Stimulated activated CD4-positive, alpha-beta T cell treated with anti-CD3 and anti-CD28 coated beads, Interleukin-2, amount 100 ng/mL, for 48 hours (primary cell): ENCODE results near the gene GPC6.

Experiments used
- DNase-seq, 2 donors: peaks; one replicate each; pipeline ENCODE4 v3.0.0-alpha.2; 2020

The GPC6 gene

DNA sequence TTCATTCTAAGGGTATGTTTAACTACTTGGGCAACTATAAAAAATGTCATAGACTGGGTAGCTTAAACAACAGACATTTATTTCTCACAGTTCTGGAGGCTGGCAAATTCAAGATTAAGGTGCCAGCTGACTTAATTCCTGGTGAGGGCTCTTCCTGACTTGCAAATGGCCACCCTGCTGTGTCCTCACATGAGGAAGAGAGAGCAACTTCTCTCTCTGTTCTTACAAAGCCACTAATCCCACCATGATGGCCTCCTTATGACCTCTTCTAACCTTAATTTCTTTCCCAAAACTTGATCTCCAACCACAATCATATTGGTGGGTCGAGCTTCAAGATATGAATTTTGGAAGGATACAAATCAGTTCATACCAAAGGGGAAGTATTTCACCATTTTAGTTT is 853.9 kb downstream of the GPC6 start:
- no peak for DNase-seq

DNA sequence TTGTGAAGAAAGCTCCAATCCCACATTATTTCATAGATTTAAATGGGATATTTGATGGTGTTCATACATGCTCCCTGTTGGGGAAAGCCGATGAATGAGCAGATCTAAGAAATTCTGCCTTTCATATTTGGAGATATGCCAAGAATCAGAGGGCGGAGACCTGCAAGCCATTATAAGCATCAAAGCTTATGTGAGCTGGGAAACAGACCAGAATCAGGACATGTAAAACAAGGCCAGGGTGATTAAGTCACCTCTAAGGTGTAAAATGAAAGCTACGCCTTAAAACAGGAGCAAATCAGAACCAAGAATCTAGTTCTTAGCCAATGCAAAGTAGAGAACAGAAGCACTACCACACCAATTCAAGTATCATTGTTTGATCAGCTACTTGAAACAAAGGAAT is 860.5 kb downstream of the GPC6 start:
- no peak for DNase-seq

DNA sequence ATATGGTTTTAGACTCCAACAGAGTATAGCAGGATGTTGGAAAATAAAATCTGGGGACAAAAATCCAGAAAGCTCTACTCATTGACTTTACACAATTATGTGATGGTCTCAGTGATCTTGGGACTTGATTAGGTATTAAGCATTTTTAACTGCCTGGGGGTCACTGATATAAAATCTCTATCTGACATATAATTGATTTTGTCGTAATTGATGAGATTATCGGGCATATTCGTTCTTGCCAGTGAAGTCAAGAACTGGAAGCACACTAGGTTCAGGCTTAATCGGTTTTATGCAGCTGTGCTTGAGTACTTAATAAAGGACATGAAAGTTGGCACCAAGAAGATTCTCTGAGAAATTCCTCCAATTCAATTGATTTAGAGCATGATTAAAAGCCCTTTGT is 862.1 kb downstream of the GPC6 start:
- DNase-seq, result no peak

DNA sequence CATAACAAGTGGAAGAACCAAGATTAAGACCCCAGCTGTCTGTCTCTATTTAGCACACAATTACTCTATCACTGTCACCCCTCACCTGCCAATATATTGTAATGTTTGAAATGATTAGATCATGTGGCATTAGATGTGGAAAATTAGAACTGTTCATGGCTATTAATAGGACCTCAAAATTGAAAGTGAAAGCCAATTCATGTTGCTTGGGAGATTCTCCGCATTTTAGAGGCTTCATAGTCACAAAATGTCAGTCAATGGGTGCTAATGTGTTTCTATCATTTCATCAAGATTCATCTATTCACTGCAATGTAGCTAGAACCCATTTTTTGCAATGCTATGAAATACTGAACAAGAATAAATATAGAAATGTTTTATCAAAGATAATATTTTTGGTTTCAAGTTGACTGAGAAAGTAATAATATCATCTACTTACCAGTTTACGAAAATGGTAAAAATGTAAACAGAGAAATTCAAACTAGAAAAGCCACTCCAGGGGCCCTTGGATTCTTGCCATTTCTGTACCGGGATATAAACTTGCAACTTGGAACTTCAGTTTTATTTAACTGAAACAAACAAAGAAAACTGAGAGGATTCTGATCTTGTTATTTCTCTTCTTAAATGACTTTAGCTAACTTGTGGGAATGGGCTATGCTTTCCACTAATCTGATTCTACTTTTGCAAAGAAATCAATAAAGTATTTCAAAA is 864.3 kb downstream of the GPC6 start:
- no peak for DNase-seq

DNA sequence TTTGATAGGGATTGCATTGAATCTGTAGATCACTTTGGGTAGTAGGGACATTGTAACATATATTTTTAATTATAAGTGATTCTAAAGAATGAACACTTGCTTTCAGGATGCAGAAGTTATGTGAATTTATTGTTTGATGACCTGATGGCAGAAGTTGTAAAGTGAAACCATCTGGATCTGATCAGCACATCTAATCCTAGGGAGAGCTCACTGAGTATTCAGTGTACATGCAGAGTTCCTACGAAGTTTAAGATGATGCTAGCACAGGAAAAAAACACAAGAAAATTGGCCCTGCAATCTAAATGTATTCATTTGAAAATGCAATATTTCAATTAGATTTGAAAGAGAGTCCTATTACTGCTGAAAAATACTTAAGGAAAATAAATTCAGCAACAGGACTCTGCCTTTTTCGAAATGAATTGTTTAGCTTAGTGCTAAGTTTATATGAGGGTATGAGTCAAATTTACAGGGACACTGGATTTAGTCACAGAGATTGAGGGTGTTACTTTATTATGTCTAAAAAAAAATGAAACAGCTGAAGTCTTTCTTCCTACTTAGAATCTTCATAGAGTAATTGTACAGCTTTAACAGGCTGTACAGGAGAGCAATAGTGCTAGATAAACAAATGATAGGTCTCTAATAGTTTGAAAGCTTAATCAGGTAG is 867.2 kb downstream of the GPC6 start:
- DNase-seq, result no peak

DNA sequence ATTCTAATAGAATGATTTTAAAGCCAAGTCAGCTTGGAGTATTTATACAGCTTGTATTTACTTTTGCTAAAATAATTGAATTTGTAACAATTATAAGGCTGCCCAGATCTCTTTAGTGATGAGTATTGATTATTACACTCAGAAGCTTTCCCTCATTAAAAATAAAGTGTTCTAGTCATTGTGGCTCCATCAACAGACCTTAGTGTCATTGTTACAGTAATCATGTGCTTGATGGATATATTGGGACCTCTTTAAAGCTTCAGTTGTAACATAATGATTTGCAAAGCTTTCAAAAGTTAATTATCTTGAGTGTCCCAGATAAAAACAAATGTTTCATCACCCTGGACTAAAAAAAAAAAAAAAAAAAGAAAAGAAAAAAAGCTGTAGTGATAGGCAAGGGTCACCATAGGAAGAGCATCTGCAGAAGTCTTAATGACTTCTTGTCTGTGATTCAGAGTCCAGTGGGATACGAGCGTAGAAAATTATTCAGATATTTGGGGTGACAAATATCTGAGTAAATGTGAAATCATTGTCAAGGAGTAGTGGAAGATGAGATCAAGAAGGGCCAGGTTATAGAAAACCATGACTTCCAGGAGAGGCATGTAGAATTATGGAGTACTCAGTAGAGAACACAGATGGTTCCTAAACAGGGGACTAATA is 883.2 kb downstream of the GPC6 start:
- DNase-seq, result no peak

DNA sequence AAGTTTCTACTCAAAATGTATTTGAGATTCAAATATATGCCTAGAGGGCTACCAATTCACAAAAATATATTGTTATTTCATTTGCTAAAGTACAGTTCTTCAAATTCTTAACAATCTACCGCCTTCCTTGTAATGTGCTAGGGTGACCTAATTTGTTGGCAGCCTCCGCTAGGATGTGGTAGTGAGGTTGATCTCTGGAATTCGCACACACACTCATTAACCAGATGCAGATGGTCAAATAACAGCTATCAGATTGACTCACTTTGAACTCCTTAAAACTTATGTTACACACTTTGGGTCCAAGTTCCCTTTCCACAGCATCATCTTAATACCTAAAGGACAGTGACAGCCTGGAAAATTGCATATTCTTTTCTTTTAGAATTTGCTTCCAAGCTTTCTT is 885.6 kb downstream of the GPC6 start:
- no peak for DNase-seq

DNA sequence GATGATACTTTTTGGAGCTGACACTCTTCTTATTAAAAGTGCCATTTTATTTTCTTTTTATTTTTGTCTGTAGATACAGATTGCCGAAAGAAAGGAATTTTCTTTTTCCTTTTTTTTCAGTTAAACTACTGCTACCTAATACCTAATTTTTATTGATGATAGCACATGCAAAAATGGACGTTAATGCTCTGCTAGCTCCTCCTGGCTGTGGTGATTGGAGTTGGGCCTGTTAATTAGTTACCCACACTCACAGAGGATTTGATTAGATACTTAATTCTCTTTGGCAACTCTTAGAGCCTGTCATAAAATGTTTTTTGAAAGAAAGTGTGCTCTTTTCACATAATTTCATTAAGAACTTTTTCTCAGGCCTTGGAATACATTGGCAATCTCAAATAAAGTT is 886.1 kb downstream of the GPC6 start:
- no peak for DNase-seq

DNA sequence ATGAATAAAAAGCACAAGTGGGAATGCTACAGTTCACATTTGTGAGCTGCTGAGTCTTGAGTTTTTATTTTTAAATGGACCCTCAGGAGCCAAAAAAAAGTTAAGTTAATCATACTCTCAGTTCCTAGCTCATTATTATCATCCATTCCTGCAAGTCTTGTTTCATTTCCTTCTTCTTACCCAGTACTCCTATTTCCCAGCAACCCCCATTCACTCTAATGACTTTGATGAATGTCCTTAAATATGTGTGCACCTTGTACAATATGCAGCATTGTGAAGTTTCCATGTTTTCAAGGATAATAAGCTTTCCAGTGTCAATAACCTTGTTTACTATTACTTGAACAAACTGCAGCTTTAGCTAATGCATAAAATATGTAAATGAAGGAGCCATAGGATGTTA is 886.6 kb downstream of the GPC6 start:
- DNase-seq, result no peak

DNA sequence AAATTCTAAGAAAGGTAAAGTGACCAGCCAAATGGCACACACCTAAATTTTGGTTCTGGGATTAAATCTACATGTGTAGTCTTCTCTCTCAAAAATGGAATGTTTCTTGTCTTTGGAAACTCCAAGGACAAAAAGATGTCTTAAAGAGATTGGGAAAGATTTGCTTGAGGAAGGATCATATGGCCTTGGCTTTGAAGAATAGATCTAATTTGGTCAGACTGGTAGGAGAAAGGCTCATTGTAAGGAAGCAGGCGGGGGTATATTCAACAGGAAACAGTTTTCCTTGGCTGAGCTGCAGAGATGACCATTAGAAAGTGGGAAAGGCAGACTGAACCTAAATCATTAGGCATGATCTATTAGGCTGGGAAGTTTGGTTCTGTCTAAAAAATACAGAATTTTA is 887.6 kb downstream of the GPC6 start:
- DNase-seq, result no peak

DNA sequence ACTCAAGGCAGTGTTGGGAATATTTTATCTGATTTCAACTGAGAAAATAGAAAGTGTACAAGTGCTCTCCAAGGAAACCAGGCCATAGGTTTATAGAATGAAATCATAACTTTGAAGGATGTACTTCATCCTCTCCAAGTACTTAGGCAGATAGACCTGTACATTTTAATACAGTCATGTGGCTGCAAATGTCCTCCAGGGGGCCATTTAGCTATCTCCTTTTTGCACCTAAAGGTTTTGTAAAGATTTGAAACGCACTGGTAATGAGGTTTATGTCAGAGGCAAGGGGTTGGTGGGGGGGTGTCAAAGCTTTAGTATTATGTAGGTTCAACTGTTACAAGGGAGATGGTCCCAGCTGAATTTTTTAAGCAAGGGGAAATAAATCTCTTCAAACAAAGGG is 888.4 kb downstream of the GPC6 start:
- DNase-seq, result no peak

DNA sequence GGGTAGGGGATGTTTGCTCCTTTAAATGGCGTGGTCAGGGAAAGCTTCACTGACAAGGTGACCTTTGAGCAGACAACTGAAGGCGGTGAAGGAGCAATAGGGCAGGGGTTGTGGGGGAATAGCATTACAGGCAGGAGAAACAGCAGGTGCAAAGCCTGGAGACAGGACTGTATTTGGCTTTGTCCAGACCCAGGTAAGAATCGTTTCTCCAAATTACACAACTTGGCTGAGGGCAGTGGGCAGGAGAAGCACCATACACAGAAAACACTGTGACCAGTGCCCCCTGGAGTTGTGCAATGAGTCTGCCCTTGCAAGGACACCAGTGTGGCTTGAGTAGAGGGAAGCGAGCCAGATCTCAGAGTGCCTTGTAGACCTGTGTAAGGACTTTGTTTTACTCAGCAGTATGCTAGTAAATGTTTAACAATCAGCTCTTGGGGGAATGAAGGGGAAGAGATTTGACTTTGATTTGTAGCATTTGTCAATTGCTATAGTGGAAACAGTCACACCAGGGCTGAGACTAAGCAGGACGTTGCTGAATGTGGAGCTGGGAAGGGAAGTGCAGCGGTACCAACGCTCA is 892.8 kb downstream of the GPC6 start:
- no peak for DNase-seq

DNA sequence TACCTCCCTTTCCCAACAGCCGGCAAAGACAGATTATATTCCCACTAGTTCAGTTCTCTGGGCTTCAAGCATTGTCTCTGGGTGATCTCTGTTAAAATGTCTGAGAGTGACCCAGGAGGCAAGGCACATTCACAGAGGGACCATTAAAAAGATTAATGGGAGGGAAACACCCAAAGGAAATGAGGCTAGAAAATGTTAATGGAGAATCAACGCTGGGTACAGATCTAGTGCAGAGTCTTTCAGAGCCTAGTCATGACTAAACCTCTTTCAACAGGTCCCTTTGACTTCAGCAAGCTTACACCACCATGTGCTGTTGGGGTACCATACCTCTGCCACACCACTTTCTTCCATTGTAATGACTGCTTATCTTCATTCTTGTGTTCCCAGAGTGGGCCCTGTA is 894.3 kb downstream of the GPC6 start:
- DNase-seq, result no peak

DNA sequence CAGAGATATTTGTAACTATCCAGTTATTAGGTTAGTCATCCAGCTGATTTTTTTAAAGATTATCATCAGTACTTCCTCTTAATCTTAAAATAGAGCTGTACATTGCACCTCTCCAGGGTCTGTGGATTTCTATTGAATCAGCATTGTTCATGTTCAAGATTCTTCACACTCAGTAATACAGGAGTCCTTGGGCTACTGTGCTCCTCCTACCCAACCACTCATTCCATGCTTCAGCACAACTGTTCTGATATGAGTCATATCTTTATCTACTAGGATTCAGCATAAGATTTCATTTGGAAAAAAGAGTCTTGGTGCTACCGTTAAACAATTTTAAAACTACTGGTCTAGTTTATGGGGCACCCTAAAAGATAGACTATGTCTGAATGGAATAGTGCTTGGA is 895.1 kb downstream of the GPC6 start:
- no peak for DNase-seq

DNA sequence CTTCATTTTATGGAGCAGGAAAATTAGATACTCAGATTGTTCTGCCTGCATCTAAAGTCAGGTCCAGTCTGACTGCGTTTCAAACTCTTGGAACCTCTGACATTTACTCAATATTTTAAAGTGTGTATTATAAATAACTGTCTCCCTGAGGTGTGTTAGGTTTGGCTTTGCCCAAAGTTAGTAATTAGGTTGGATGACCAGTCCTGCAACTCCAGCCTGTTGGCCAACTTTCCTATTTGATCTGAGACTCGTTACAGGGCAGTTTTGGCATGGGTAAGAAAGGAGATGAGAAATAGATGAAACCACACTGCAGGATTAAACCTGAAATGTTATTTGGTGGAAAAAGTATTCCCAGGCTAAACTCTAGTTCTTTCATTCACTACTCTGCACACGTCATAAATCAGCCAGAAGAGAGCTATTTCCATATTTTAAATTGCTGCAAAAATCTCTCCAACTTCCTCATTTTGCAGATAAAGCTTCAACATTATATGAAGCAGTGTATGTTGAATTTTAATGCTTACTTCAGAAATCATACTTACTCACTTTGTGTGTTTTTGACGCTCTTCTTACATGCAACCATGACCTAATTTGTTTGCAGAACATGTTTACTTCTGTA is 895.8 kb downstream of the GPC6 start:
- no peak for DNase-seq

DNA sequence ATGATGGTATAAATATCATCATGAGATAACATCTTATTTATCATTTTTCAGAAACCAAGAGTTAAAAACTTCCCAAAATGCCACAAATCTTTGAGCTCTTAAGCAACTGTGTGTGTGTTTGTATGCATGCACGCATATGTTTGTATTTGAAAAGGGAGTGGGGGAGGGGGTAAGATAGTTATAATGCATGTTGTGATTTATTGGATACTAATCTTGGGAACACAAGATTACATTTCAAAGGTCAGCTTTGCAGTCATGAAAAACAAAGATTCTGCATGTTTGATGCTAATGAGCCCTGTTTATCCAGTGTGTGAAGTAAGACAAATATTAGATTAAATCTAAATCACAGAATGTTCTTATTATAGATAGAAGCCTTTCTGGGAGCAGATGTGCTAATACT is 897.0 kb downstream of the GPC6 start:
- no peak for DNase-seq

DNA sequence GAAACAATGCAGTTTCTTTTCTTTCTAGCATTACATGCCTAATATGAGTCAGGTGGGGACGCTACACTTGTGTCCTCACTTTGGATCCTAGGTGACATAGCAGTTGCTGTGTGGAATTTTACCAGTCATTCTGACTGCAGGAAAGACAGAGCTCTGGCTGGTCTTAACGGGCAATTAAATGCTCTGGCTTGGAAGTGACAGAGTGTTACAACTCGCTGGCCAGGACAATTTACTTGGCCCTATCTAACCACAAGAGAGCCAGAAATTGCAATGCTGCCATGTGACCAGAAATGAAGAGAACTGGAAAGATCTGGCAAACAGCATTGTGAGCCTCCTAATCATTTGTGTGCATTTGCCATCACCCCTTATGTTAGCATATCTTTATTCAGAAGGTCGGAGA is 901.8 kb downstream of the GPC6 start:
- no peak for DNase-seq

DNA sequence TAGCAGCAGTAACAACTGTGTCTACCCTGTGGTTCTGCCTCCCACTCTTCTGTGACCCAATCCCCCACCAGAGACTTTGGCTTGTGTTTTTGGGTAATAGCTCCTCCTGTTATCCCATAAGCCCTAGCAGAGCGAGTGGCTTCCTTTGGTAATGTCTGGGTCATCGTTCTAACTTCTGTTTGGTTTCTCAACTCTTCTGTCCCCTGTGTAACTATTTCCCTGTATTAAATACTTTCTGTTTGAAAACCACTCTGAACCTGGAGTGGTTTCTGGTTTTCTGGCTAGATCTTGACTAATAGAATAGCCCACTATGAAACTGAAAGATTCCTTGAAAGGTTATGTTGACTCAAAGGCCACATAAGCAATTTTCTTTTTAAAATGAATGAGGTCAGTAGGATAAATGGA is 902.9 kb downstream of the GPC6 start:
- DNase-seq, result no peak

DNA sequence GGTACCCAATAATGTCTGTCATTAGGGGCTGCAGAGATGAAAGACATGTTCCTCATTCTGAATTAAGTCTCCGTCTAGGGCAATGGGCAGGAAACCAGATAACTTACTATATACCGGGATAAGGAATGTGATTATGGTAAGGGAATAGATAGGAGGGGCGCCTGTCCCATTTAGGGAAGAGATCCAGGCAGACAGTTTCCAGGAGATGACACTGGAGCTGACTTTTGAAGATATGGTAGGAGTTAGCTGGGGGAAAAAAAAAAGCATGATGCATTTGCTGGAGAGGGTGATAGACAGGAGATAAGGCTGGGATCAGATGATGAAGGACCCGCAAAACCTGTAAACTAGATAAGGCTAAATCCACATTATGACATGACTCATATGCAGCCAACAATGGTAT is 912.2 kb downstream of the GPC6 start:
- DNase-seq, result no peak

DNA sequence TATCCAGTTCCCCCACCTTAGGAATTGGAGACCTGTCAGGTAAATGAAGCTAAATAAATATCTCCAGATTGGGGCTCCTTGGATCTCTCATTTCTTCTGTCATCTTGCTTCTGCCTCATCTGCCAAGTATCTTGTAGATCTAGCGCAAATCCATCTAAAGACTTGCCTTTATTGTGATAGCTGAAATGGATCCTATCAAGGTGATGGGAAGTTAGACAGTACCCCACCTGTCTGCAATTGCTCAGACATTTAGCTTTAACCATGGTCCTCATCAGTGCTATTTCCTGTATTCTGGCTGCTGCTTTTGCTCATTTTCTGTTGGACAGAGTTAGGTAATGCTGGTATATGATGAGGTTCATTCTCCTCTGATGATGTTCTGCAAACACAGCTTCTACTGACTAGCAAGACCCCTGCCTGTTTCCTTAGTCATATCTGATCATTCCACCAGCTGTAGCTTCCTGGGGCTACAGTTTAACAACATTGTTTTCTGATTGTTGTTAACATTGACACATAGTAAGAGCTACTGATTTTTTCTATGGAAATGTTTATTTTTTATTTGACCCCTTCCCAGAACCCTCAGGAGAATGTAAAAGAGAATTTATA is 912.9 kb downstream of the GPC6 start:
- no peak for DNase-seq

DNA sequence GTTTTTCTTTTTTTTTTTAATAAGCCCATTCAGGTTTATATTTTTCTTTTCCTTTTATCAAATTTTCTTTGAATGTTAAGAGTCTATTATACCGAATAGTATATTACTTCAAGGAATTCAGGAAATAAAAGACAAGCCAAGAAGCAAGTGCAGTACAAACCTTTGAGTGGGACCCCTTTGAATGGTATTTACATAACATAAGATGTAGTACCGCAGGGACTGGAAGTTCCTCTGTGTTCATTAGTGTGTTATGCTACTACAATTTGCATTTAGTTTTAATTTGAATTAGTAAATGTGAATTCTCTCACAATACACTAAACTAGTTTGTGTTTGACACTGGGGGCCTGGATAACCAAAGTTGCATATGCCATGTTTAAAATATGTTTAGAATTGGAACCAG is 913.4 kb downstream of the GPC6 start:
- DNase-seq, result no peak

DNA sequence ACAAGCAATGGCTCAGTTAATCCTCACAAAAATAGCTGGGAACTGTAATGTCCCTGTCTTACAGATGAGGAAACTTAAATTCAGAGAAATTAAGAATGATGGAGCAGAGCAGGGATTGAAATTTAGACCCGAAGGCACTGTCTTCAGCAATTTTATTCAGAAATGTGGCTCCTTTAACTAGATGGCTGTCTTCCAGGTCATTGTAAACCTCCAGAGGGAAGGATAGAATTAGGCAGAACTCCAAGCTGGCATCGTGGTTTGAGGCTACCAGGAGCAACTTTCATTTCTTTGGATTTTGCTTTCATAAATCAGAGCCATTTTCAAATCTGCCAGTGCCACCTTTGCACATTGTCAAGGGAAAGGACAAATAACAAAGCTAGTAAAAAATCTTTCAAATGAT is 913.9 kb downstream of the GPC6 start:
- no peak for DNase-seq

DNA sequence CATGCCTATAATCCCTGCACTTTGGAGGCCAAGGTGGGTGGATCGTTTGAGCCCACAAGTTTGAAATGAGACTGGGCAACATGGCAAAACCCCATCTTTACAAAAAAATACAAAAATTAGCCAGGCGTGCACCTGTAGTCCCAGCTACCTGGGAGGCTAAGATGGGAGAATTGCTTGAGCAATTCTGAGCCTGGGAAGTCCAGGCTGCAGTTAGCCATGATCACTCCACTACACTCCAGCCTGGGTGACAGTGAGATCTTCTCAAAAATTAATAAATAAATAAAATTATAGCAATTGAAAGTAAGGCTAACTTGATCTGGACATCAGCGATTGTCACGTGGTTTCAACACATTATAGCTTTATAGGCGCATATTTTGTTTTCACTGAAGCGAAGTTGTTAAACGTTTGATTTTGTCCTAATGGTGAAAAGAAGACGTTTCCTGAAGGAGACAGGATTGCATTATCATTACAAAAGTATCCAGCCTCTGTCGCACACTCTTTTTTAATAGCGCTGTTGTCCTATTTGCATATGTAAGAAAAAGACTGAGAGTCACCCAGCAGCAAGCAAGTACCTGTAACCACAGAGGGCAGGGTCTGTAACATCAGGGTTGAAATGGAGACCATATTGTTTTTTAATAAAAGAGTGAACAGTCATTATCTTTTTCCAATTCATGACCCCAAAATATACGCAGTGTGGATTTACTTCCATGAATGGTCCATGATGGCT is 917.2 kb downstream of the GPC6 start:
- no peak for DNase-seq
